ENCODE data around the gene MBTD1.

GRCh38 chr17:51275381-51275780 is 15.5 kb upstream of the MBTD1 start:
- TF ChIP-seq NFE2L1 (CRISPR knock-in tag; IDR thresholded peaks at IDR 0.05) = no peak
- TF ChIP-seq, protein P1, sequence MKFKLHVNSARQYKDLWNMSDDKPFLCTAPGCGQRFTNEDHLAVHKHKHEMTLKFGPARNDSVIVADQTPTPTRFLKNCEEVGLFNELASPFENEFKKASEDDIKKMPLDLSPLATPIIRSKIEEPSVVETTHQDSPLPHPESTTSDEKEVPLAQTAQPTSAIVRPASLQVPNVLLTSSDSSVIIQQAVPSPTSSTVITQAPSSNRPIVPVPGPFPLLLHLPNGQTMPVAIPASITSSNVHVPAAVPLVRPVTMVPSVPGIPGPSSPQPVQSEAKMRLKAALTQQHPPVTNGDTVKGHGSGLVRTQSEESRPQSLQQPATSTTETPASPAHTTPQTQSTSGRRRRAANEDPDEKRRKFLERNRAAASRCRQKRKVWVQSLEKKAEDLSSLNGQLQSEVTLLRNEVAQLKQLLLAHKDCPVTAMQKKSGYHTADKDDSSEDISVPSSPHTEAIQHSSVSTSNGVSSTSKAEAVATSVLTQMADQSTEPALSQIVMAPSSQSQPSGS (CRISPR knock-in tag; IDR thresholded peaks at IDR 0.05; ENCODE audit: borderline replicate concordance, low read depth) = no peak

Measured in WTC11 (cell line).